Liver (tissue), 3 donors: ENCODE results near the gene MAGEA4.

ENCODE experiments used
- CTCF ChIP-seq: fragments of 150-350 bp; IDR thresholded peaks from 2 replicates; pipeline ENCODE4 v1.5.1; 2017; ENCODE audit warnings: improper control_type of control experiment, low read depth, low read length; ENCODE audit not compliant: missing input control
- NR2F2 ChIP-seq: IDR thresholded peaks from 2 replicates; pipeline ENCODE4 v1.6.1; 2016; ENCODE audit warnings: antibody characterized with exemption
- RAD21 ChIP-seq, 2 donors: IDR thresholded peaks; 2 replicates each; pipeline ENCODE4 v1.6.1; 2016; ENCODE audit warnings: antibody characterized with exemption in 2 of 2, mild to moderate bottlenecking in 2 of 2
- SP1 ChIP-seq: IDR thresholded peaks from 2 replicates; pipeline ENCODE4 v1.6.1; 2018; ENCODE audit warnings: antibody characterized with exemption, mild to moderate bottlenecking
- donor health status: healthy.
- donor health status: healthy.

- TF ChIP-seq CTCF: no peak
- TF ChIP-seq RAD21 (IDR thresholded peaks at IDR 0.05): no peak
- no peak for TF ChIP-seq NR2F2
- no peak for TF ChIP-seq SP1
Measured at GRCh38 chrX:151962034-151962433, 49.3 kb downstream of the MAGEA4 start.
